Keratinocyte (primary cell): ENCODE data around the gene MTHFD2.

ENCODE experiments used
- EZH2 ChIP-seq: IDR thresholded peaks from one replicate; pipeline ENCODE4 v1.6.1; 2012; ENCODE audit warnings: inconsistent platforms, mild to moderate bottlenecking, low read length, moderate library complexity
- TF ChIP-seq, protein P1 (sequence below), 3 experiments: IDR thresholded peaks in 1 of 3; conservative IDR thresholded peaks in 1 of 3; optimal IDR thresholded peaks in 1 of 3; 2 replicates in 2 of 3; 3 replicates in 1 of 3; pipeline versions ENCODE3 to v1.5.1; 2011; ENCODE audit warnings: low read length in 3 of 3, mild to moderate bottlenecking in 3 of 3, moderate library complexity in 2 of 3, control low read depth in 1 of 3, inconsistent platforms in 1 of 3; ENCODE audit not compliant: insufficient read depth in 2 of 3; ENCODE audit errors: extremely low read depth in 1 of 3

DNA sequence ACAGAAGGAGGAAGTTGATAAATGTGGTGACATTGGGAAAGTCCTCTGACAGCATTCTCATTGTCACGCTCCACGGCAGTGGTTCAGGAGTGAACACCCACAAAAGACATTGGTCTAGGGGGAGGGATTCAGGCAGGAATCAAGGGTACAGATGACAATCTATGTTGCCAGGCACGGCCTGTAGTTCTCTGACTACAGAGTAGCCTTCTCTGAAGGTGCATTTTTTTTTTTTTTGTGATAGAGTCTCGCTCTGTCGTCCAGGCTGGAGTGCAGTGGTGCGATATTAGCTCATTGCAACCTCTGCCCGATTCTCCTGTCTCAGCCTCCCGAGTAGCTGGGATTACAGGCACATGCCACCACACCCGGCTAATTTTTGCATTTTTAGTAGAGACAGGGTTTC is 12.4 kb upstream of the MTHFD2 start:
- TF ChIP-seq, protein P1, sequence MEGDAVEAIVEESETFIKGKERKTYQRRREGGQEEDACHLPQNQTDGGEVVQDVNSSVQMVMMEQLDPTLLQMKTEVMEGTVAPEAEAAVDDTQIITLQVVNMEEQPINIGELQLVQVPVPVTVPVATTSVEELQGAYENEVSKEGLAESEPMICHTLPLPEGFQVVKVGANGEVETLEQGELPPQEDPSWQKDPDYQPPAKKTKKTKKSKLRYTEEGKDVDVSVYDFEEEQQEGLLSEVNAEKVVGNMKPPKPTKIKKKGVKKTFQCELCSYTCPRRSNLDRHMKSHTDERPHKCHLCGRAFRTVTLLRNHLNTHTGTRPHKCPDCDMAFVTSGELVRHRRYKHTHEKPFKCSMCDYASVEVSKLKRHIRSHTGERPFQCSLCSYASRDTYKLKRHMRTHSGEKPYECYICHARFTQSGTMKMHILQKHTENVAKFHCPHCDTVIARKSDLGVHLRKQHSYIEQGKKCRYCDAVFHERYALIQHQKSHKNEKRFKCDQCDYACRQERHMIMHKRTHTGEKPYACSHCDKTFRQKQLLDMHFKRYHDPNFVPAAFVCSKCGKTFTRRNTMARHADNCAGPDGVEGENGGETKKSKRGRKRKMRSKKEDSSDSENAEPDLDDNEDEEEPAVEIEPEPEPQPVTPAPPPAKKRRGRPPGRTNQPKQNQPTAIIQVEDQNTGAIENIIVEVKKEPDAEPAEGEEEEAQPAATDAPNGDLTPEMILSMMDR (optimal IDR thresholded peaks at IDR 0.05 in 1 of 3, IDR thresholded peaks at IDR 0.05 in 1 of 3, conservative IDR thresholded peaks at IDR 0.05 in 1 of 3; ENCODE audit: extremely low read depth in 1 of 3, insufficient read depth in 2 of 3, low read length in 3 of 3): no peak
- no peak for TF ChIP-seq EZH2
